ENCODE measurements around the gene LMO7.

Gene LMO7

GRCh38 chr13:75639454-75639853 lies 3.3 kb downstream of the LMO7 start:
- no peak overlapping the region for H3K27ac ChIP-seq (ENCODE audit: low read depth, low read length)
- no peak overlapping the region for H2BK5ac ChIP-seq (ENCODE audit: low read length)
- H2BK15ac ChIP-seq (replicated peaks; ENCODE audit: low read depth) = no peak overlapping the region
- H3K4me2 ChIP-seq (ENCODE audit: low read length) = no peak overlapping the region
- H3K56ac ChIP-seq (ENCODE audit: low read length) = no peak overlapping the region
- no peak overlapping the region for H2BK120ac ChIP-seq (ENCODE audit: low read depth, low read length)
- H2AK5ac ChIP-seq (ENCODE audit: low read length) = no peak overlapping the region
- no peak overlapping the region for H4K8ac ChIP-seq (ENCODE audit: low read depth, low read length)
- H3K36me3 ChIP-seq (ENCODE audit: control insufficient read depth, insufficient read depth, low read length) = no peaks in the 10 kb centered on the region
- no peaks in the 10 kb centered on the region for H3K27me3 ChIP-seq (ENCODE audit: insufficient read depth, low read length, poor library complexity)
- no peak overlapping the region for H3K4ac ChIP-seq (ENCODE audit: low read depth, low read length)
- no peak overlapping the region for H3K23ac ChIP-seq (ENCODE audit: low read length)
- no peak for DNase-seq
- H3K4me1 ChIP-seq (ENCODE audit: control insufficient read depth, low read depth, low read length) = peaks cover 2% of the 10 kb centered on the region
- H3K79me2 ChIP-seq (ENCODE audit: control insufficient read depth, insufficient read depth, low read length) = no peaks in the 10 kb centered on the region
- H4K5ac ChIP-seq (ENCODE audit: low read length) = no peak overlapping the region
- no peak overlapping the region for H3K18ac ChIP-seq (ENCODE audit: low read length)
- H3K4me3 ChIP-seq (ENCODE audit: low read length) = no peak overlapping the region
- H3K79me1 ChIP-seq (ENCODE audit: low read length) = peaks cover 2% of the 10 kb centered on the region
- WGBS (ENCODE audit: extremely low coverage, insufficient coverage, low lambda C conversion rate) = no CpG with 5 or more reads among the region's 2 CpGs
- H3K9ac ChIP-seq (ENCODE audit: low read length) = no peak overlapping the region

GRCh38 chr13:75641026-75641425 lies 4.9 kb downstream of the LMO7 start:
- Histone ChIP-seq H3K4me2 (ENCODE audit: low read length) (no peak overlapping the region), H3K4me3 (ENCODE audit: low read length) (no peak overlapping the region), H3K27me3 (ENCODE audit: insufficient read depth, low read length, poor library complexity) (no peaks in the 10 kb centered on the region), H4K5ac (ENCODE audit: low read length) (no peak overlapping the region), H4K8ac (ENCODE audit: low read depth, low read length) (no peak overlapping the region), H3K9ac (ENCODE audit: low read length) (no peak overlapping the region), H2BK5ac (ENCODE audit: low read length) (no peak overlapping the region), H2AK5ac (ENCODE audit: low read length) (no peak overlapping the region), H3K56ac (ENCODE audit: low read length) (no peak overlapping the region), H3K27ac (ENCODE audit: low read depth, low read length) (no peak overlapping the region), H3K79me2 (ENCODE audit: control insufficient read depth, insufficient read depth, low read length) (no peaks in the 10 kb centered on the region), H2BK120ac (ENCODE audit: low read depth, low read length) (no peak overlapping the region), H3K4me1 (ENCODE audit: control insufficient read depth, low read depth, low read length) (peaks cover 2% of the 10 kb centered on the region), H2BK15ac (replicated peaks; ENCODE audit: low read depth) (no peak overlapping the region), H3K79me1 (ENCODE audit: low read length) (peaks cover 2% of the 10 kb centered on the region), H3K23ac (ENCODE audit: low read length) (no peak overlapping the region), H3K18ac (ENCODE audit: low read length) (no peak overlapping the region), H3K36me3 (ENCODE audit: control insufficient read depth, insufficient read depth, low read length) (no peaks in the 10 kb centered on the region), H3K4ac (ENCODE audit: low read depth, low read length) (no peak overlapping the region)
- no peak for DNase-seq
- WGBS (ENCODE audit: extremely low coverage, insufficient coverage, low lambda C conversion rate) = no CpG with 5 or more reads among the region's 6 CpGs

GRCh38 chr13:75643182-75643581 lies 7.1 kb downstream of the LMO7 start:
- WGBS (ENCODE audit: extremely low coverage, insufficient coverage, low lambda C conversion rate) = no CpG with 5 or more reads among the region's 1 CpG

GRCh38 chr13:75643693-75644092 lies 7.6 kb downstream of the LMO7 start:
- Histone ChIP-seq H3K27me3 (ENCODE audit: insufficient read depth, low read length, poor library complexity) (no peaks in the 10 kb centered on the region), H3K4me1 (ENCODE audit: control insufficient read depth, low read depth, low read length) (no peaks in the 10 kb centered on the region), H3K23ac (ENCODE audit: low read length) (no peak overlapping the region), H3K79me1 (ENCODE audit: low read length) (peaks cover 2% of the 10 kb centered on the region), H3K79me2 (ENCODE audit: control insufficient read depth, insufficient read depth, low read length) (no peaks in the 10 kb centered on the region), H3K18ac (ENCODE audit: low read length) (no peak overlapping the region), H4K8ac (ENCODE audit: low read depth, low read length) (no peak overlapping the region), H3K4me3 (ENCODE audit: low read length) (no peak overlapping the region), H2BK120ac (ENCODE audit: low read depth, low read length) (no peak overlapping the region), H3K27ac (ENCODE audit: low read depth, low read length) (no peak overlapping the region), H2BK15ac (replicated peaks; ENCODE audit: low read depth) (no peak overlapping the region), H3K36me3 (ENCODE audit: control insufficient read depth, insufficient read depth, low read length) (no peaks in the 10 kb centered on the region), H3K4ac (ENCODE audit: low read depth, low read length) (no peak overlapping the region), H4K5ac (ENCODE audit: low read length) (no peak overlapping the region), H3K9ac (ENCODE audit: low read length) (no peak overlapping the region), H3K4me2 (ENCODE audit: low read length) (no peak overlapping the region), H3K56ac (ENCODE audit: low read length) (no peak overlapping the region), H2BK5ac (ENCODE audit: low read length) (no peak overlapping the region), H2AK5ac (ENCODE audit: low read length) (no peak overlapping the region)
- no peak for DNase-seq

More at GRCh38 chr13:75643182-75643581, 7.1 kb downstream of the LMO7 start:
- Histone ChIP-seq H3K36me3 (ENCODE audit: control insufficient read depth, insufficient read depth, low read length) (no peaks in the 10 kb centered on the region), H3K4me1 (ENCODE audit: control insufficient read depth, low read depth, low read length) (no peaks in the 10 kb centered on the region), H2BK15ac (replicated peaks; ENCODE audit: low read depth) (no peak overlapping the region), H3K79me2 (ENCODE audit: control insufficient read depth, insufficient read depth, low read length) (no peaks in the 10 kb centered on the region), H3K27ac (ENCODE audit: low read depth, low read length) (no peak overlapping the region), H3K4me2 (ENCODE audit: low read length) (no peak overlapping the region), H3K79me1 (ENCODE audit: low read length) (peaks cover 2% of the 10 kb centered on the region), H3K56ac (ENCODE audit: low read length) (no peak overlapping the region), H2AK5ac (ENCODE audit: low read length) (no peak overlapping the region), H3K27me3 (ENCODE audit: insufficient read depth, low read length, poor library complexity) (no peaks in the 10 kb centered on the region), H2BK120ac (ENCODE audit: low read depth, low read length) (no peak overlapping the region), H3K18ac (ENCODE audit: low read length) (no peak overlapping the region), H4K5ac (ENCODE audit: low read length) (no peak overlapping the region), H3K4ac (ENCODE audit: low read depth, low read length) (no peak overlapping the region), H3K23ac (ENCODE audit: low read length) (no peak overlapping the region), H4K8ac (ENCODE audit: low read depth, low read length) (no peak overlapping the region), H3K4me3 (ENCODE audit: low read length) (no peak overlapping the region), H2BK5ac (ENCODE audit: low read length) (no peak overlapping the region), H3K9ac (ENCODE audit: low read length) (no peak overlapping the region)
- DNase-seq = no peak

GRCh38 chr13:75645141-75645540 lies 9.0 kb downstream of the LMO7 start:
- H3K79me1 ChIP-seq (ENCODE audit: low read length) = peaks cover 2% of the 10 kb centered on the region
- no peak overlapping the region for H3K4me2 ChIP-seq (ENCODE audit: low read length)
- H4K5ac ChIP-seq (ENCODE audit: low read length) = no peak overlapping the region
- H3K36me3 ChIP-seq (ENCODE audit: control insufficient read depth, insufficient read depth, low read length) = no peaks in the 10 kb centered on the region
- H3K27ac ChIP-seq (ENCODE audit: low read depth, low read length) = no peak overlapping the region
- DNase-seq = no peak
- no peaks in the 10 kb centered on the region for H3K4me1 ChIP-seq (ENCODE audit: control insufficient read depth, low read depth, low read length)
- H3K9ac ChIP-seq (ENCODE audit: low read length) = no peak overlapping the region
- H3K23ac ChIP-seq (ENCODE audit: low read length) = no peak overlapping the region
- H3K56ac ChIP-seq (ENCODE audit: low read length) = no peak overlapping the region
- no peak overlapping the region for H2AK5ac ChIP-seq (ENCODE audit: low read length)
- no peak overlapping the region for H2BK120ac ChIP-seq (ENCODE audit: low read depth, low read length)
- no peak overlapping the region for H3K18ac ChIP-seq (ENCODE audit: low read length)
- no peaks in the 10 kb centered on the region for H3K27me3 ChIP-seq (ENCODE audit: insufficient read depth, low read length, poor library complexity)
- H3K4me3 ChIP-seq (ENCODE audit: low read length) = no peak overlapping the region
- no peak overlapping the region for H2BK5ac ChIP-seq (ENCODE audit: low read length)
- H3K79me2 ChIP-seq (ENCODE audit: control insufficient read depth, insufficient read depth, low read length) = no peaks in the 10 kb centered on the region
- no peak overlapping the region for H4K8ac ChIP-seq (ENCODE audit: low read depth, low read length)
- H3K4ac ChIP-seq (ENCODE audit: low read depth, low read length) = no peak overlapping the region
- no peak overlapping the region for H2BK15ac ChIP-seq (replicated peaks; ENCODE audit: low read depth)
- no CpG with 5 or more reads among the region's 3 CpGs for WGBS (ENCODE audit: extremely low coverage, insufficient coverage, low lambda C conversion rate)

GRCh38 chr13:75647126-75647784 lies 11.1 kb downstream of the LMO7 start:
- Histone ChIP-seq H3K9ac (ENCODE audit: low read length) (no peak overlapping the region), H3K79me2 (ENCODE audit: control insufficient read depth, insufficient read depth, low read length) (no peaks in the 10 kb centered on the region), H3K36me3 (ENCODE audit: control insufficient read depth, insufficient read depth, low read length) (no peaks in the 10 kb centered on the region), H4K5ac (ENCODE audit: low read length) (no peak overlapping the region), H3K4me1 (ENCODE audit: control insufficient read depth, low read depth, low read length) (no peaks in the 10 kb centered on the region), H3K4me2 (ENCODE audit: low read length) (no peak overlapping the region), H3K79me1 (ENCODE audit: low read length) (no peaks in the 10 kb centered on the region), H2BK5ac (ENCODE audit: low read length) (no peak overlapping the region), H2BK15ac (replicated peaks; ENCODE audit: low read depth) (no peak overlapping the region), H2AK5ac (ENCODE audit: low read length) (no peak overlapping the region), H3K4me3 (ENCODE audit: low read length) (no peak overlapping the region), H3K56ac (ENCODE audit: low read length) (no peak overlapping the region), H3K18ac (ENCODE audit: low read length) (no peak overlapping the region), H3K23ac (ENCODE audit: low read length) (no peak overlapping the region), H4K8ac (ENCODE audit: low read depth, low read length) (no peak overlapping the region), H3K27me3 (ENCODE audit: insufficient read depth, low read length, poor library complexity) (no peaks in the 10 kb centered on the region), H3K4ac (ENCODE audit: low read depth, low read length) (no peak overlapping the region), H2BK120ac (ENCODE audit: low read depth, low read length) (no peak overlapping the region), H3K27ac (ENCODE audit: low read depth, low read length) (no peak overlapping the region)
- no peak for DNase-seq
- WGBS (ENCODE audit: extremely low coverage, insufficient coverage, low lambda C conversion rate) = no CpG with 5 or more reads among the region's 1 CpG
